HepG2 (cell line): ENCODE data around the gene MARS1. TPM values are rescaled to one million over a fixed set of nuclear protein-coding genes. Genes with fewer than 3 reads are reported as not detected.

ENCODE experiments used
- CEBPG ChIP-seq: IDR thresholded peaks from 2 replicates; pipeline ENCODE4 v1.6.1; 2016
- DPF2 ChIP-seq: sonication (generic); formaldehyde crosslinking; IDR thresholded peaks from 2 replicates; pipeline ENCODE4 v1.4.0; 2020; ENCODE audit warnings: mild to moderate bottlenecking, low read depth, missing genetic modification reagents, borderline replicate concordance
- EP300 ChIP-seq, 3 experiments: sonication (generic) in 1 of 3; formaldehyde crosslinking in 1 of 3; IDR thresholded peaks; 2 replicates each; pipeline versions ENCODE4 v1.5.1 to v1.6.1; 2011 to 2020; ENCODE audit warnings: low read depth in 2 of 3, low read length in 2 of 3, borderline replicate concordance in 1 of 3, improper control_type of control experiment in 1 of 3, mild to moderate bottlenecking in 1 of 3, missing genetic modification reagents in 1 of 3, moderate library complexity in 1 of 3
- NONO ChIP-seq, 2 experiments: fragments of 450-650 bp in 1 of 2; sonication (generic) in 1 of 2; formaldehyde crosslinking in 1 of 2; IDR thresholded peaks in 1 of 2; conservative IDR thresholded peaks in 1 of 2; 2 replicates each; pipeline versions ENCODE4 v1.6.1 to v1.8.0; 2017 to 2022; ENCODE audit warnings: mild to moderate bottlenecking in 1 of 2, missing genetic modification reagents in 1 of 2, moderate library complexity in 1 of 2
- ZEB1 ChIP-seq: IDR thresholded peaks from 2 replicates; pipeline ENCODE4 v1.6.1; 2012; ENCODE audit warnings: mild to moderate bottlenecking, low read depth, inconsistent platforms; ENCODE audit not compliant: insufficient replicate concordance
- ZNF230 ChIP-seq: sonication (generic); formaldehyde crosslinking; IDR thresholded peaks from 2 replicates; pipeline ENCODE4 v1.4.0; 2020; ENCODE audit warnings: mild to moderate bottlenecking, missing genetic modification reagents
- ZNF235 ChIP-seq: sonication (generic); formaldehyde crosslinking; IDR thresholded peaks from 2 replicates; pipeline ENCODE4 v1.8.1; 2023; ENCODE audit warnings: mild to moderate bottlenecking, missing genetic modification reagents, borderline replicate concordance
- ZNF383 ChIP-seq: sonication (generic); formaldehyde crosslinking; IDR thresholded peaks from 2 replicates; pipeline ENCODE4 v1.4.0; 2020; ENCODE audit warnings: missing genetic modification reagents, mild to moderate bottlenecking, borderline replicate concordance
- ZNF572 ChIP-seq: sonication (generic); formaldehyde crosslinking; IDR thresholded peaks from 2 replicates; pipeline ENCODE4 v1.5.1; 2020; ENCODE audit warnings: mild to moderate bottlenecking, missing genetic modification reagents
- ZNF607 ChIP-seq: sonication (generic); formaldehyde crosslinking; IDR thresholded peaks from 2 replicates; pipeline ENCODE4 v1.5.1; 2020; ENCODE audit warnings: missing genetic modification reagents, mild to moderate bottlenecking, borderline replicate concordance
- ZNF619 ChIP-seq: sonication (generic); formaldehyde crosslinking; IDR thresholded peaks from 2 replicates; pipeline ENCODE4 v1.4.0; 2020; ENCODE audit warnings: mild to moderate bottlenecking, missing genetic modification reagents
- polyA plus RNA-seq, 8 experiments: library from polyadenylated mRNA; depleted of rRNA in 3 of 8; stranded (reverse) in 7 of 8; unstranded in 1 of 8; fragments of >200 nt; fragmentation: Illumina TruSeq in 4 of 8; extraction: Trizol in 4 of 8; gene quantifications; 2 replicates each; pipeline versions ENCODE4 v1.2.1 to v1.2.3, GENCODE V29; 2011 to 2016; ENCODE audit warnings: low read depth in 4 of 8, missing spikeins in 1 of 8, mixed read lengths in 1 of 8; ENCODE audit not compliant: insufficient read depth in 1 of 8
- total RNA-seq, 5 experiments: library from RNA; depleted of rRNA; stranded (reverse); fragments of >200 nt; fragmentation: Illumina TruSeq; extraction: Trizol; gene quantifications; 2 replicates each; pipeline ENCODE4 v1.2.3, GENCODE V29; 2016; ENCODE audit warnings: low read depth in 1 of 5
- TF ChIP-seq, protein P1 (sequence below): sonication (generic); formaldehyde crosslinking; IDR thresholded peaks from 2 replicates; pipeline ENCODE4 v1.9.0; 2021; ENCODE audit warnings: mild to moderate bottlenecking, missing genetic modification reagents
- TF ChIP-seq, protein P2 (sequence below): sonication (generic); formaldehyde crosslinking; IDR thresholded peaks from 2 replicates; pipeline ENCODE4 v1.4.0; 2020; ENCODE audit warnings: mild to moderate bottlenecking, missing genetic modification reagents
- TF ChIP-seq, protein P3 (sequence below): sonication (generic); formaldehyde crosslinking; IDR thresholded peaks from 2 replicates; pipeline ENCODE4 v1.5.1; 2020; ENCODE audit warnings: mild to moderate bottlenecking, missing genetic modification reagents, borderline replicate concordance

Gene MARS1
- total and polyA plus RNA-seq, 2 of the 13 experiments (the other 11 are each of a cell fraction or from before 2014, with no cell fraction given) = 115 to 181 TPM

DNA sequence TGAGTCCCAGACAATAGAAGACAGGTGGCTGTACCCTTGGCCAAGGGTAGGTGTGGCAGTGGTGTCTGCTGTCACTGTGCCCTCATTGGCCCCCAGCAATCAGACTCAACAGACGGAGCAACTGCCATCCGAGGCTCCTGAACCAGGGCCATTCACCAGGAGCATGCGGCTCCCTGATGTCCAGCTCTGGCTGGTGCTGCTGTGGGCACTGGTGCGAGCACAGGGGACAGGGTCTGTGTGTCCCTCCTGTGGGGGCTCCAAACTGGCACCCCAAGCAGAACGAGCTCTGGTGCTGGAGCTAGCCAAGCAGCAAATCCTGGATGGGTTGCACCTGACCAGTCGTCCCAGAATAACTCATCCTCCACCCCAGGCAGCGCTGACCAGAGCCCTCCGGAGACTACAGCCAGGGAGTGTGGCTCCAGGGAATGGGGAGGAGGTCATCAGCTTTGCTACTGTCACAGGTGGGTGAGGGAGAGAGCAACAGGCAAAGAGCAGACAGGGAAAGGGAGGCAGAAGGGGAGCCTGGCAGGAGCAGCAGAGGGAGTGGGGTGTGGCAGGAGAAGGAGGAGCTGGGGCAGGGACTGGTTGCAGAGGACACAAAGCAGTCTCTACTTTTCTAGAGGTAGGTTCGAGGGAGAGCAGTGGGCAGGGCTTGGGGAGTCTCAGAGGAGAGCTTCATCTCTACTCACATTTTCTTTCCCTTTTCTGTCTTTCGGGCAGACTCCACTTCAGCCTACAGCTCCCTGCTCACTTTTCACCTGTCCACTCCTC is 32.3 kb upstream of the MARS1 start (continued):
- TF ChIP-seq, protein P1, sequence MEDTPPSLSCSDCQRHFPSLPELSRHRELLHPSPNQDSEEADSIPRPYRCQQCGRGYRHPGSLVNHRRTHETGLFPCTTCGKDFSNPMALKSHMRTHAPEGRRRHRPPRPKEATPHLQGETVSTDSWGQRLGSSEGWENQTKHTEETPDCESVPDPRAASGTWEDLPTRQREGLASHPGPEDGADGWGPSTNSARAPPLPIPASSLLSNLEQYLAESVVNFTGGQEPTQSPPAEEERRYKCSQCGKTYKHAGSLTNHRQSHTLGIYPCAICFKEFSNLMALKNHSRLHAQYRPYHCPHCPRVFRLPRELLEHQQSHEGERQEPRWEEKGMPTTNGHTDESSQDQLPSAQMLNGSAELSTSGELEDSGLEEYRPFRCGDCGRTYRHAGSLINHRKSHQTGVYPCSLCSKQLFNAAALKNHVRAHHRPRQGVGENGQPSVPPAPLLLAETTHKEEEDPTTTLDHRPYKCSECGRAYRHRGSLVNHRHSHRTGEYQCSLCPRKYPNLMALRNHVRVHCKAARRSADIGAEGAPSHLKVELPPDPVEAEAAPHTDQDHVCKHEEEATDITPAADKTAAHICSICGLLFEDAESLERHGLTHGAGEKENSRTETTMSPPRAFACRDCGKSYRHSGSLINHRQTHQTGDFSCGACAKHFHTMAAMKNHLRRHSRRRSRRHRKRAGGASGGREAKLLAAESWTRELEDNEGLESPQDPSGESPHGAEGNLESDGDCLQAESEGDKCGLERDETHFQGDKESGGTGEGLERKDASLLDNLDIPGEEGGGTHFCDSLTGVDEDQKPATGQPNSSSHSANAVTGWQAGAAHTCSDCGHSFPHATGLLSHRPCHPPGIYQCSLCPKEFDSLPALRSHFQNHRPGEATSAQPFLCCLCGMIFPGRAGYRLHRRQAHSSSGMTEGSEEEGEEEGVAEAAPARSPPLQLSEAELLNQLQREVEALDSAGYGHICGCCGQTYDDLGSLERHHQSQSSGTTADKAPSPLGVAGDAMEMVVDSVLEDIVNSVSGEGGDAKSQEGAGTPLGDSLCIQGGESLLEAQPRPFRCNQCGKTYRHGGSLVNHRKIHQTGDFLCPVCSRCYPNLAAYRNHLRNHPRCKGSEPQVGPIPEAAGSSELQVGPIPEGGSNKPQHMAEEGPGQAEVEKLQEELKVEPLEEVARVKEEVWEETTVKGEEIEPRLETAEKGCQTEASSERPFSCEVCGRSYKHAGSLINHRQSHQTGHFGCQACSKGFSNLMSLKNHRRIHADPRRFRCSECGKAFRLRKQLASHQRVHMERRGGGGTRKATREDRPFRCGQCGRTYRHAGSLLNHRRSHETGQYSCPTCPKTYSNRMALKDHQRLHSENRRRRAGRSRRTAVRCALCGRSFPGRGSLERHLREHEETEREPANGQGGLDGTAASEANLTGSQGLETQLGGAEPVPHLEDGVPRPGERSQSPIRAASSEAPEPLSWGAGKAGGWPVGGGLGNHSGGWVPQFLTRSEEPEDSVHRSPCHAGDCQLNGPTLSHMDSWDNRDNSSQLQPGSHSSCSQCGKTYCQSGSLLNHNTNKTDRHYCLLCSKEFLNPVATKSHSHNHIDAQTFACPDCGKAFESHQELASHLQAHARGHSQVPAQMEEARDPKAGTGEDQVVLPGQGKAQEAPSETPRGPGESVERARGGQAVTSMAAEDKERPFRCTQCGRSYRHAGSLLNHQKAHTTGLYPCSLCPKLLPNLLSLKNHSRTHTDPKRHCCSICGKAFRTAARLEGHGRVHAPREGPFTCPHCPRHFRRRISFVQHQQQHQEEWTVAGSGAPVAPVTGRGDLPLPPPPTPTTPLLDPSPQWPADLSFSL (CRISPR knock-in tag) = no peak
- TF ChIP-seq DPF2 (CRISPR knock-in tag) (no peak), ZEB1 (no peak), EP300 (IDR thresholded peaks at IDR 0.05; ENCODE audit: low read depth in 2 of 2, low read length in 2 of 2) (no peak), EP300 (CRISPR knock-in tag; IDR thresholded peaks at IDR 0.05; ENCODE audit: borderline replicate concordance) (no peak), ZNF619 (CRISPR knock-in tag) (0 out of 2 replicates have a peak, but pooled peaks have one; percentile 19), ZNF235 (CRISPR knock-in tag) (0 out of 2 replicates have a peak, but pooled peaks have one; percentile 19), ZNF230 (CRISPR knock-in tag) (0 out of 2 replicates have a peak, but pooled peaks have one; percentile 58), ZNF572 (CRISPR knock-in tag) (0 out of 2 replicates have a peak, but pooled peaks have one; percentile 63), NONO (IDR thresholded peaks at IDR 0.05) (no peak), NONO (CRISPR knock-in tag; conservative IDR thresholded peaks at IDR 0.05) (0 out of 2 replicates have a peak, but pooled peaks have one; percentile 10), ZNF383 (no peak), ZNF607 (peak; percentile 65; the same call in 1 of the 2 replicates), CEBPG (CRISPR knock-in tag) (no peak)
- TF ChIP-seq, protein P2, sequence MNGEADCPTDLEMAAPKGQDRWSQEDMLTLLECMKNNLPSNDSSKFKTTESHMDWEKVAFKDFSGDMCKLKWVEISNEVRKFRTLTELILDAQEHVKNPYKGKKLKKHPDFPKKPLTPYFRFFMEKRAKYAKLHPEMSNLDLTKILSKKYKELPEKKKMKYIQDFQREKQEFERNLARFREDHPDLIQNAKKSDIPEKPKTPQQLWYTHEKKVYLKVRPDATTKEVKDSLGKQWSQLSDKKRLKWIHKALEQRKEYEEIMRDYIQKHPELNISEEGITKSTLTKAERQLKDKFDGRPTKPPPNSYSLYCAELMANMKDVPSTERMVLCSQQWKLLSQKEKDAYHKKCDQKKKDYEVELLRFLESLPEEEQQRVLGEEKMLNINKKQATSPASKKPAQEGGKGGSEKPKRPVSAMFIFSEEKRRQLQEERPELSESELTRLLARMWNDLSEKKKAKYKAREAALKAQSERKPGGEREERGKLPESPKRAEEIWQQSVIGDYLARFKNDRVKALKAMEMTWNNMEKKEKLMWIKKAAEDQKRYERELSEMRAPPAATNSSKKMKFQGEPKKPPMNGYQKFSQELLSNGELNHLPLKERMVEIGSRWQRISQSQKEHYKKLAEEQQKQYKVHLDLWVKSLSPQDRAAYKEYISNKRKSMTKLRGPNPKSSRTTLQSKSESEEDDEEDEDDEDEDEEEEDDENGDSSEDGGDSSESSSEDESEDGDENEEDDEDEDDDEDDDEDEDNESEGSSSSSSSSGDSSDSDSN (CRISPR knock-in tag) = 0 out of 2 replicates have a peak, but pooled peaks have one; percentile 56
- TF ChIP-seq, protein P3, sequence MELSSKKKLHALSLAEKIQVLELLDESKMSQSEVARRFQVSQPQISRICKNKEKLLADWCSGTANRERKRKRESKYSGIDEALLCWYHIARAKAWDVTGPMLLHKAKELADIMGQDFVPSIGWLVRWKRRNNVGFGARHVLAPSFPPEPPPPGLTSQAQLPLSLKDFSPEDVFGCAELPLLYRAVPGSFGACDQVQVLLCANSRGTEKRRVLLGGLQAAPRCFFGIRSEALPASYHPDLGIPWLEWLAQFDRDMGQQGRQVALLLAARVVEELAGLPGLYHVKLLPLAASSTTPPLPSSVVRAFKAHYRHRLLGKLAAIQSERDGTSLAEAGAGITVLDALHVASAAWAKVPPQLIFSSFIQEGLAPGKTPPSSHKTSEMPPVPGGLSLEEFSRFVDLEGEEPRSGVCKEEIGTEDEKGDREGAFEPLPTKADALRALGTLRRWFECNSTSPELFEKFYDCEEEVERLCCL (CRISPR knock-in tag) = no peak
